KOPT-K1 (cell line): ENCODE data around the gene ARMC2.

Source experiments
- H3K27ac ChIP-seq: fragments of 200-600 bp; sonication (generic); 2 replicates; pipeline ENCODE4 v1.5.1; 2016; ENCODE audit warnings: antibody characterized with exemption, mild to moderate bottlenecking, low read depth, low read length; ENCODE audit not compliant: poor library complexity, severe bottlenecking
- H3K36me3 ChIP-seq: fragments of 200-600 bp; sonication (generic); 2 replicates; pipeline ENCODE4 v1.5.1; 2017; ENCODE audit warnings: antibody characterized with exemption, mild to moderate bottlenecking, low read length, moderate library complexity; ENCODE audit not compliant: insufficient read depth
- H3K9me3 ChIP-seq: fragments of 200-600 bp; sonication (generic); 2 replicates; pipeline ENCODE4 v1.5.1; 2017; ENCODE audit warnings: antibody characterized with exemption, low read length, mild to moderate bottlenecking; ENCODE audit not compliant: insufficient read depth, poor library complexity, severe bottlenecking

The ARMC2 gene

GRCh38 chr6:108942556-108943492, 94.6 kb downstream of the ARMC2 start:
- Histone ChIP-seq H3K36me3 (no peaks in the 10 kb centered on the region), H3K27ac (peak overlapping the region; percentile 68), H3K9me3 (peaks cover 8% of the 10 kb centered on the region)

GRCh38 chr6:108944071-108944470, 95.8 kb downstream of the ARMC2 start:
- Histone ChIP-seq H3K36me3 (no peaks in the 10 kb centered on the region), H3K27ac (peak overlapping the region; percentile 68), H3K9me3 (peaks cover 7% of the 10 kb centered on the region)

GRCh38 chr6:108944707-108945680, 96.8 kb downstream of the ARMC2 start:
- Histone ChIP-seq H3K9me3 (no peaks in the 10 kb centered on the region), H3K27ac (peak overlapping the region; percentile 68), H3K36me3 (no peaks in the 10 kb centered on the region)

- Histone ChIP-seq H3K27ac (no peak overlapping the region), H3K9me3 (no peaks in the 10 kb centered on the region), H3K36me3 (no peaks in the 10 kb centered on the region)
Measured at GRCh38 chr6:108945681-108946159, 97.5 kb downstream of the ARMC2 start.

DNA sequence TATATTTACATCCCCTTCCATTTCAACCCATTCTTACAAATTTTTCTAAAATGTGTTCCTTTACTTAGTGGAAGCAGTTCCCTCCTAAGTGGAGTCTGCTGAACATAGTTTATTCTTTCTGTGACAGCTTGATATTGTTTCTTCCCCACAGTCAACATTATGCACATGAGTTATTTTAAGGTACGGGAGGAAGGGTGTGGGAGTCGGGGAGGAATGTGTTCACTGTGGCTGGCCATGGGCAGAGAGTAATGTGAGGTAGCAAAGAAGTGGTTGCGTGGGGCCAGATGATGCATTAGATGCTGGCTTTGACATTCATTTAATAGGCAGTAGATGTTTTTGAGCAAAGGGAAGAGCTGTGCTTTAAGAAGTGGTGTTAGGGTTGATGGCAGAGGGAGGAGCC, 98.5 kb downstream of the ARMC2 start:
- Histone ChIP-seq H3K27ac (no peak overlapping the region), H3K36me3 (no peaks in the 10 kb centered on the region), H3K9me3 (no peaks in the 10 kb centered on the region)

GRCh38 chr6:108947114-108947854, 99.1 kb downstream of the ARMC2 start:
- Histone ChIP-seq H3K36me3 (no peaks in the 10 kb centered on the region), H3K27ac (no peak overlapping the region), H3K9me3 (no peaks in the 10 kb centered on the region)

GRCh38 chr6:108948181-108948661, 100.0 kb downstream of the ARMC2 start:
- Histone ChIP-seq H3K27ac (no peak overlapping the region), H3K36me3 (no peaks in the 10 kb centered on the region), H3K9me3 (no peaks in the 10 kb centered on the region)

GRCh38 chr6:108951351-108951953, 103.2 kb downstream of the ARMC2 start:
- Histone ChIP-seq H3K27ac (no peak overlapping the region), H3K36me3 (no peaks in the 10 kb centered on the region), H3K9me3 (no peaks in the 10 kb centered on the region)

DNA sequence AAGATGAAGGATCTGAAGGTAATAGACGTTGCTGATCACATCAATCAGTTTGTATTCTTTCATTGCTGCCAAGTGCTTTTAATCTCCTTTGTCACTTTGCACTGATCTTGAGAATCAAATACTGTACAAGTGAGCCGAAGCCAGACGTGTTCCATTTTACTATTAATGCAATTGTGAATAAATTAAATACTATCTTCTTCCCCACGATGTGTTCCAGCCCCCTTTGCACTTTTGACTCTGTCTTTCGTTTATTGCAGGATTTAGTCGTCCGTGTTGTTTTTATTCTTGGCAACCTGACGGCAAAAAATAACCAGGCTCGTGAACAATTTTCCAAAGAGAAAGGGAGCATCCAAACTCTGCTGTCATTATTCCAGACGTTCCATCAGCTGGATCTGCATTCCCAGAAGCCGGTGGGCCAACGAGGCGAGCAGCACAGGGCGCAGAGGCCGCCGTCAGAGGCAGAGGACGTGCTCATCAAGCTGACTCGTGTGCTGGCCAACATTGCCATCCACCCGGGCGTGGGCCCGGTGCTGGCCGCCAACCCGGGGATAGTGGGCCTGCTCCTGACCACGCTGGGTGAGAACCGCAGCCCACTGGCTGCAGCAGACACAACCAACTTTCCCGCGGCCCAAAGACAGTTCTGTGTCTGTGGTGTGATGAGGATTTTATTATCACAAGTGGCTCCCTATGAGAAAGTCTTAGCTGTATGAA, 104.7 kb downstream of the ARMC2 start:
- H3K27ac ChIP-seq, result no peak overlapping the region
- no peaks in the 10 kb centered on the region for H3K36me3 ChIP-seq
- no peaks in the 10 kb centered on the region for H3K9me3 ChIP-seq

GRCh38 chr6:108953681-108954080, 105.5 kb downstream of the ARMC2 start:
- Histone ChIP-seq H3K27ac (no peak overlapping the region), H3K9me3 (no peaks in the 10 kb centered on the region), H3K36me3 (no peaks in the 10 kb centered on the region)

- H3K9me3 ChIP-seq, result no peaks in the 10 kb centered on the region
- no peak overlapping the region for H3K27ac ChIP-seq
- H3K36me3 ChIP-seq, result no peaks in the 10 kb centered on the region
Measured at GRCh38 chr6:108955329-108955949, 107.2 kb downstream of the ARMC2 start.

- H3K9me3 ChIP-seq, result no peaks in the 10 kb centered on the region
- no peak overlapping the region for H3K27ac ChIP-seq
- H3K36me3 ChIP-seq, result no peaks in the 10 kb centered on the region
Measured at GRCh38 chr6:108957221-108957620, 109.0 kb downstream of the ARMC2 start.
